Ramos (cell line): ENCODE data around the gene KIFC1.
"Not testable (repeated sequence)": the region's sequence is repeated elsewhere in the genome, so short reads cannot be mapped to it uniquely, and the experiment has no call there.

ENCODE experiments used
- in situ Hi-C: fragments of 300-500 bp; cut with MboI; formaldehyde crosslinking; loops from one replicate; pipeline ENCODE4 v1.14.3; 2022; ENCODE audit warnings: low sequenced_read_pairs; ENCODE audit not compliant: unreplicated experiment

The KIFC1 gene, protein sequence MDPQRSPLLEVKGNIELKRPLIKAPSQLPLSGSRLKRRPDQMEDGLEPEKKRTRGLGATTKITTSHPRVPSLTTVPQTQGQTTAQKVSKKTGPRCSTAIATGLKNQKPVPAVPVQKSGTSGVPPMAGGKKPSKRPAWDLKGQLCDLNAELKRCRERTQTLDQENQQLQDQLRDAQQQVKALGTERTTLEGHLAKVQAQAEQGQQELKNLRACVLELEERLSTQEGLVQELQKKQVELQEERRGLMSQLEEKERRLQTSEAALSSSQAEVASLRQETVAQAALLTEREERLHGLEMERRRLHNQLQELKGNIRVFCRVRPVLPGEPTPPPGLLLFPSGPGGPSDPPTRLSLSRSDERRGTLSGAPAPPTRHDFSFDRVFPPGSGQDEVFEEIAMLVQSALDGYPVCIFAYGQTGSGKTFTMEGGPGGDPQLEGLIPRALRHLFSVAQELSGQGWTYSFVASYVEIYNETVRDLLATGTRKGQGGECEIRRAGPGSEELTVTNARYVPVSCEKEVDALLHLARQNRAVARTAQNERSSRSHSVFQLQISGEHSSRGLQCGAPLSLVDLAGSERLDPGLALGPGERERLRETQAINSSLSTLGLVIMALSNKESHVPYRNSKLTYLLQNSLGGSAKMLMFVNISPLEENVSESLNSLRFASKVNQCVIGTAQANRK

GRCh38 chr6:33391278-33391921, at the start of gene KIFC1:
KIFC1 (plus strand) TSS chr6:33391823; CDS start chr6:33391986, 163 bp downstream.
- in situ Hi-C loops: no loop called here

- in situ Hi-C loops: not testable (repeated sequence)
Observed at GRCh38 chr6:33343606-33343952, 48.0 kb upstream of the KIFC1 start.

GRCh38 chr6:33343953-33344611, 47.5 kb upstream of the KIFC1 start:
- in situ Hi-C loops: no loop called here

DNA sequence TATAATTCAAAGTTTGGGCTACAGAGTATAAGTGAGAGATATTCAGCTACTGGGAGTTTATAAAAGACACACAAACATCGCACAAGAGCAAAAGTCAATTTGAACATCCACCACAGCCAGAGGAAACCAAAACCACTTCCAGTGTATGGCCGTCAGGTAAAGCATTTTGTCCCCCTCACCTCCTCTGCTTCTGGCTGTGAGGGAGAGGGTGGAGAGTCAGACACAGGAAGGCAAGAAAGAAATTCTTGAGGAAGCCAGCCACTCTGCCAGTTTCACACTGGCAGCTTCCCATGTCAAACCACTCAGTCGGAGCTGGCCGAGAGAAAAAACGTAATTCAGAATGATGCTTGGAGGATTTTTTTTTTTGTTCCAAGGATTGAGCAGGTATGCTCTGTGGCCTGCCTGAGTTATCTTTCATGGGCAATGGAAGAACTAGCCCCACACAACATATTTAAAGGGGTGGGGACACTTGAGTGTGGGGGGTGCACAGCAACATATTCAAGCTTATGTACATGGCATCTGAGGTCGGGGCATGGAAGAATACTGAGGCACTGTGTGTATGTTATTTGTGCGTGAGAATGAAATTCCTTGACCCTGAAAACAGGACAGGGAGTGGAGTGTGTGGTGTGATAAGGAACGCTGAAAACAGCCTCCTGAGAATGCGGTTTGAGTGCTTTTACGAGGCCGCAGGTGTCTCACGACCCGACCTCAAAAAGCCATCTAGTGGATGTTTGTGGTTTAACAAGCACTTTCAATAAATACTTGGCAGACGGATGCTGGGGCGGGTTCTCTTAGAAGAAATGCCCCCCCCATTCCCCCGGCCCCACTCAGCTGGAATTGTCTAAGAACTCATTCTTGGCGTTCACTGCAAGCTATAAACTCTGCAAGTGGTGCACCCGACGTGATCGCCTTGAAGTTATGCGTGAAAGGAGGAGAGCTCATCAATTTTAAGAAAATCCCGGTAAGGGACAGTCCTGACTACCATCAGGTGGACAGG, 46.6 kb upstream of the KIFC1 start:
- in situ Hi-C loops: no loop called here

- in situ Hi-C loops: not testable (repeated sequence)
Observed at GRCh38 chr6:33346972-33347371, 44.7 kb upstream of the KIFC1 start.

DNA sequence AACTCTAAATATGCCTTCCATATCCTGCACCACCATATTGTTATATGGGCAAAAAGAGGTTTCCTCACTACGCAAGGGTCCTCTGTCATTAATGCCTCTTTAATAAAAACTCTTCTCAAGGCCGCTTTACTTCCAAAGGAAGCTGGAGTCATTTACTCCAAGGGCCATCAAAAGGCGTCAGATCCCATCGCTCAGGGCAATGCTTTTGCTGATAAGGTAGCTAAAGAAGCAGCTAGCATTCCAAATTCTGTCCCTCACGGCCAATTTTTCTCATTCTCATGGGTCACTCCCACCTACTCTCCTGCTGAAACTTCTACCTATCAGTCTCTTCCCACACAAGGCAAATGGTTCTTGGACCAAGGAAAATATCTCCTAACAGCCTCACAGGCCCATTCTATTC, 43.8 kb upstream of the KIFC1 start:
- in situ Hi-C loops: no loop called here

GRCh38 chr6:33355860-33356259, 35.8 kb upstream of the KIFC1 start:
- in situ Hi-C loops: not testable (repeated sequence)

- in situ Hi-C loops: no loop called here
Observed at GRCh38 chr6:33356295-33356694, 35.3 kb upstream of the KIFC1 start.

- in situ Hi-C loops: not testable (repeated sequence)
Observed at GRCh38 chr6:33357160-33357871, 34.3 kb upstream of the KIFC1 start.

DNA sequence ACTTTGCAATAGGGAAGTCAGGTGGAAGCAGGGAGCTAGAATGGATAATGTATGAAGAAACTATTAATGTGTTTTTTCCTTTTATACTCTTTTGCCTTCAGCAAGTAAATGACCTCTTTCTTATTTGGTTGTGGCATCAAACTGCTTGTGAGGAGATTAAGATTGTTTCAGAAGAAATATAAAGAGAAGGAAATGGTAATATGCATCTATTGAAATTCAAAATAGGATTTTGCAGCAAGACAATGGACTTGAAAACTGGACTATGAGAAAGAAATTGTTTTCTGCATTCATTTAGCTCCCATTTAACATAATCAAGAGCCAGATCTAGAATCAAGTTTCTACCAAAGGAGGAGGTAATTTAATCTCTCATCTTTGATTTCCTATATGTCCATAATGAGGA, 32.3 kb upstream of the KIFC1 start:
- in situ Hi-C loops: no loop called here

DNA sequence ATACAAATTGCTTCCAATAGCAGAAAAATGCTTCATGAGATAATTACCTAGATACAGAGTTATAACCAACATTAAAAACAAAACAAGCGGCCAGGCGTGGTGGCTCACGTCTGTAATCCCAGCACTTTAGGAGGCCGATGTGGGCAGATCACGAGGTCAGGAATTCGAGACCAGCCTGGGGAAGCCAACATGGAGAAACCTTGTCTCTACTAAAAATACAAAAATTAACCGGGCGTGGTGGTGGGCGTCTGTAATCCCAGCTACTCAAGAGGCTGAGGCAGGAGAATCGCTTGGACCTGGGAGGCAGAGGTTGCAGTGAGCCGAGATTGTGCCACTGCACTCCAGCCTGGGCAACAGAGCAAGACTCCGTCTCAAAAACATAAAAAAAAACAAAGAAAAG, 28.1 kb upstream of the KIFC1 start:
- in situ Hi-C loops: not testable (repeated sequence)

DNA sequence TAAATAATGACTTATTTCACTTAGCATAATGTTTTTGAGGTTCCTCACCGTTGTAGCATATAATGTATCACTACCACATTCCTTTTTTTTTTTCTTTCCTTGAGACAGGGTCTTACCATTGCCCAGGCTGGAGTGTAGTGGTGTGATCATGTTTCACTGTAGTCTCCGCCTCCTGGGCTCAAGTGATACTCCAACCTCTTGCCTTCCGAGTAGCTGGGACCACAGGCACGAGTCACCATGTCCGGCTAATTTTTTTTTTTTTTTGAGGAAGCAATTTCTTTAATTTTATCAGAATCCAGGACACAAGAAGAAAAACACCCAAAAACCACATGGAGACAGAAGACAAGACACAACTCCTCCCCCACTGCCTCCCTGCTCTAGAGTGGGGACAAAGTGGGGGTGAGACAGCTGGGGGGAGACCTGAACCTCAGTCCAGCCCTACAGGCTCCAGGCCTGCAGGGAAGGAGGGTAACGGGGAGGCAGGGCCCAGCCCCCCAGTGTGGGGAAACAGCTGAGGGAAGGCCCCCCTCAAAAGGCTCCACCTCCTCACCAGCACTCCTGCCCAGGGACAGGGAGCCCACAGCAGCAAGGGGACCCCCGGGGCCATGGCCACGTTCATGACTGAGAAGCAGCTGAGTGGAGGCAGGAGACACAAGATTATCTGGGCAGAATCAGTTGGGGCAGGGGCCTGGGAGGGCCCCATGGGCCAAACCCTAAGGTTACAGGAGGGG, 27.0 kb upstream of the KIFC1 start:
- in situ Hi-C loops: not testable (repeated sequence)

DNA sequence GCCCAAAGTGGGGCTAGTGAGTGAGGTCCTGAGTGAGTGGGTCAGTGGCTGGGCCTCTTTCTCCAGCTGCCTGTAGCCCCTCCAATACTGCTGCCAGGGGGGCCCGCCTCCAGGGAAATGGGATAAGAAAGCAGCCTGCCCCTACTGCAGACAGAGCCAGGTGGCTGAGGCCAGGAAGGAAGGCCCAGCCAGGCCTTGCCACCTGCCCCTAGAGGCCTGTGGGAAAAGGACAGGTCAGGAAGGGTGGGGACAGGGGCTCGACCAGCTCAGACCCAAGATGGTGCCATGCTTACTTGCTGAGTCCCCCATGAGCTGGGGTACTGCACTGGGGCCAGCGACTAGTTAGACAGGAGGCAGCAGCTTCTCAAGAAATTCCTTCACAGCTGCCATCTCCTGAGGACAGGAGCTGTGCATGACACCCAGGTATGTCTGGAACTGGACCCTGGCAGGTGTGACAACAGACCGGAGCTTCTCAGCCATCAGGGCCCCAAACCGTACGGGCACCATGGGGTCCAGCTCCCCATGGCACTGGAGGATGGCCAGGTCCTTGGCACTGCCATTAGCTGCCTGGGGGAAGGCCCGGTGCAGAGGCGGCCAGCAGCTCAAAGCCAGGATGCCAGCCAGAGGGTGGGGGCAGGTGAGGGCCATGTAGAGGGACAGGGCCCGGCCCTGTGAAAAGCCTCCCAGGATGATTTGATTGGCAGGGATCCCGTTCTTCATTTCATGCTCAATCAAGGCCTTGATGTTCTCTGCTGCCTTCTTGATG, 26.2 kb upstream of the KIFC1 start:
- in situ Hi-C loops: not testable (repeated sequence)

GRCh38 chr6:33367009-33367714, 24.5 kb upstream of the KIFC1 start:
- in situ Hi-C loops: no loop called here

DNA sequence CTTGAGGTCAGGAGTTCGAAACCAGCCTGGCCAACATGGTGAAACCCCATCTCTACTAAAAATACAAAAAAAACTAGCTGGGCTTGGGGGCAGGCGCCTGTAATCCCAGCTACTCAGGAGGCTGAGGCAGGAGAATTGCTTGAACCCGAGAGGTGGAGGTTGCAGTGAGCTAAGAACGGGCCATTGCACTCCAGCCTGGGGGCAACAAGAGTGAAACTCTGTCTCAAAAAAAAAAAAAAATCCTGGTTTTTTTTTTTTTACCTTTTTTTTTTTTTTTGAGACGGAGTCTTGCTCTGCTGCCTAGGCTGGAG, 24.0 kb upstream of the KIFC1 start:
- in situ Hi-C loops: not testable (repeated sequence)

GRCh38 chr6:33371901-33372300, 19.7 kb upstream of the KIFC1 start:
- in situ Hi-C loops: not testable (repeated sequence)

DNA sequence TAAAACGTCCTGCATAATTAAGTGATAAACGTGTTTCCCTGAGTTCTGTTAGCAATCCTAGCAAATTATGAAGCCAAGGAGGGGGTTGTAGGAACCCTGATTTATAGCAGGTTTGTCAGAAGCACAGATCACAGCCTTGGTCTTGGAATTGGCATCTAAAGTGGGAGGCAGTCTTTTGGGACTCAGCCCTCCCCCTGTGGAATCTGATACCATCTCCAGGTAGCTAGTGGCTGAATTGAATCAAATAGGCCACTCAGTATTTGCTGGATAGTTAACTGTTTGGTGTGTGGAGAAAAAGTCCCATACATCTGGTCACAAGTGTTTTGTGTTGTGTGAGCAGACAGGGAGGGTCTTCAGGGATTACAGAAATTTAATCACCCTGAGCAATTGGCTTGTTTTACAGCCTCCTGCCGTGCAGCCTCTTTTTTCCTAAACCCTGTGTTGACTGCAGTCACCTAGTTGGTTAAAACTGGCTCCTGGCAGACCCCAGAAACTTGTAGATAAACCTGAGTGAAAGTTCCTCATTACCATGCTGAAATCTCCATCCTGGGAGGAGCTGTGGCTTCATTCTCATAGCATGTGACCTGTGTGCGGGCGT, 19.0 kb upstream of the KIFC1 start:
- in situ Hi-C loops: no loop called here
